ENCODE measurements around the gene MTRF1L.
"Not testable (repeated sequence)": the region's sequence is repeated elsewhere in the genome, so short reads cannot be mapped to it uniquely, and the experiment has no call there.

MTRF1L gene

DNA sequence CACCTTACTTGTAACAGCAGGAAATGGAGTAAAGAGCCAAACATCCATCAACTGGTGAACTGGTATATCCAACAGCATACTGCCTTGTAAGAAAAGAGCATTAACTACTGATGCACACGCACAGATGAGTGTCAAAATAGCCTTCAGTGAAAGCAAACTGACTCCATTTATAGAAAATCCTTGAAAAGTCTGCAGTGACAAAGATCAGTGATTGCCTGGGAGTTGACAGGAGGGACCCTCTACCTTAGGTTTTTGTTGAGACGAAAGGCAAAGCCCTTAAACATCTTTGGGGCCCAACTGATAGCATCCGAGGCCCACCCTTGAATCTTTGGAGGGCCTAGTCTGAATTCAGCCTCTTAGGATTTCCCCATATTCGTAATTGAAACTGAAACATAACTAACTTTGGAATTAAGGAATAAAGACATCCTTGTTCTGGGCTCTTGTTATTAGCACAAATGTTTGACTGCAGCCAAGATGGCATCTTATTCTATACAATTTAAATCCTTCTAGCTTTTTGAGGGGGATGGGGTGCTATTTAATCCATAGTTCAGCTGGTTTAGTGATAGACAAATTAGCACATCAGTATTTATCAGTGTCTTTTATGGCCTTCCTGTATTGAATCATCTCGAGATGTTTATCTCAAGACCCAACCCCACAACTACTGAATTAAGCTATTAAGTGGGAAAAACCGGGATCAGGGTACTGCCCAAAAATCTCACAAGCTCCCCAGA is 32.7 kb downstream of the MTRF1L start:
- Mint-ChIP-seq H3K27me3 (no peaks in the 10 kb centered on the region), H3K27ac (no peak overlapping the region), H3K36me3 (ENCODE audit: low read depth) (peaks cover 57% of the 10 kb centered on the region), H3K4me3 (no peak overlapping the region), H3K9me3 (peaks cover 21% of the 10 kb centered on the region), H3K4me1 (peaks cover 12% of the 10 kb centered on the region)
- no peak for ATAC-seq
- DNase-seq = no peak

DNA sequence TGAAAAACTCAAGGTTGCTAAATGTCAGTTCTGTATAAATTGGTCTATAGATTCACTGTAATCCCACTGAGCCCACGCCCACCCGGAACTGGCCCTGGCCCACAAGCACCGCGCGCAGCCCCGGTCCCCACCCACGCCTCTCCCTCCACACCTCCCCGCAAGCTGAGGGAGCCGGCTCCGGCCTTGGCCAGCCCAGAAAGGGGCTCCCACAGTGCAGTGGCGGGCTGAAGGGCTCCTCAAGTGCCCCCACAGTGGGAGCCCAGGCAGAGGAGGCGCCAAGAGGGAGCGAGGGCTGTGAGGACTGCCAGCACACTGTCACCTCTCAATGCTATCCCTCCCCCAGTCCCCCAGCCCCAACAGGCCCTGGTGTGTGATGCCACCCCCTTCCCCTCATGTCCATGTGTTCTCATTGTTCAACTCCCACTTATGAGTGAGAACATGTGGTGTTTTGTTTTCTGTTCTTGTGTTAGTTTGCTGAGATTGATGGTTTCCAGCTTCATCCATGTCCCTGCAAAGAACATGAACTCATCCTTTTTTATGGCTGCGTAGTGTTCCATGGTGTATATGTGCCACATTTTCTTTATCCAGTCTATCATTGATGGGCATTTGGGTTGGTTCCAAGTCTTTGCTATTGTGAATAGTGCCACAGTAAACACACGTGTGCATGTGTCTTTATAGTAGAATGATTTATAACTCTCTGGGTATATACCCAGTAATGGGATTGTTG is 36.2 kb downstream of the MTRF1L start:
- peaks cover 24% of the 10 kb centered on the region for H3K36me3 Mint-ChIP-seq (ENCODE audit: low read depth)

DNA sequence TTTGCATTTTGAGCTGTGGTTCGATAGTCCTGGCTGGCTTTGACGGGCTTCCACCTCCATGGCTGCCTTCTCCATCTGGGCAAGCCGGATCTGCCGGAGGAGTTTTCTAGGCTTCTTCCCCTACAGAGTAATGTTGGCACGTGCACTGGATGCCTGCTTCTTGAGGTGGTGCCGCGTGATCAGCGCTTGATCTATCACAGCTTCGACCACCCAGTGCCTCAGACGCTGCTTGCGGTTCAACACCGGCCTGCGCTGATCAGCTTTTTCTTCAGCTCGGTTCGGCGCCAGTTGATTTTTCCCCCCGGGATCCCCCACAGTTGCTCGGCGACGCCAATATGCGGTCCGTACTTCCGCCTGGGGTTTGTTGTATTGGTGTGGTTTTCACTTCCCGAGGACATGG is 43.2 kb downstream of the MTRF1L start:
- no peaks in the 10 kb centered on the region for H3K36me3 Mint-ChIP-seq (ENCODE audit: low read depth)
- H3K9me3 Mint-ChIP-seq = no peaks in the 10 kb centered on the region
- ATAC-seq = no peak

More for the DNA sequence above, 36.2 kb downstream of the MTRF1L start:
- H3K4me3 Mint-ChIP-seq, DNase-seq, ATAC-seq, H3K27ac Mint-ChIP-seq, H3K4me1 Mint-ChIP-seq, H3K27me3 Mint-ChIP-seq: not testable (repeated sequence)
- H3K9me3 Mint-ChIP-seq = peaks cover 19% of the 10 kb centered on the region

DNA sequence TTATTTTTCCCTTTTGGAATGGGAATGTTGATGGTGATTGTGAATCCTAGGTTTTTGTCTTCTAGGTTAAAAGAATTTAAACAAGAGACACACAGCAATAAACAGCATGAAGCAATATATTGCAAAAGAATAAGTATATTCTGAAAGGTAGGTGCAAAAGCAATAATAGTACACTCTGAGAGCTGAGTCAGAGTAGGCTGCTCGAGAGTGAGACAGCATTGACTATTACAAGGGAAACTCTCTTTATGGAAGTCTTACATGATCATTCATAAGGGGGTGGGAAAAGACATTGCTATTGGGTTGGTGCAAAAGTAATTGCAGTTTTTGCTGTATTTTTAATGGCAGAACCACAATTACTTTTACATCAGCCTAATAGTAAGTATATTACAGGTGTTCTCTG is 44.7 kb downstream of the MTRF1L start:
- H3K27me3 Mint-ChIP-seq = peaks cover 20% of the 10 kb centered on the region
- H3K27ac Mint-ChIP-seq = no peak overlapping the region
- H3K4me3 Mint-ChIP-seq = no peak overlapping the region
- H3K4me1 Mint-ChIP-seq = no peaks in the 10 kb centered on the region
- H3K9me3 Mint-ChIP-seq = no peaks in the 10 kb centered on the region
- no peak for ATAC-seq
- DNase-seq = no peak
- no peaks in the 10 kb centered on the region for H3K36me3 Mint-ChIP-seq (ENCODE audit: low read depth)

More for the DNA sequence above, 43.2 kb downstream of the MTRF1L start:
- no peak for DNase-seq
- H3K27me3 Mint-ChIP-seq = peaks cover 15% of the 10 kb centered on the region
- H3K4me1 Mint-ChIP-seq = no peaks in the 10 kb centered on the region
- no peak overlapping the region for H3K4me3 Mint-ChIP-seq
- H3K27ac Mint-ChIP-seq = no peak overlapping the region

DNA sequence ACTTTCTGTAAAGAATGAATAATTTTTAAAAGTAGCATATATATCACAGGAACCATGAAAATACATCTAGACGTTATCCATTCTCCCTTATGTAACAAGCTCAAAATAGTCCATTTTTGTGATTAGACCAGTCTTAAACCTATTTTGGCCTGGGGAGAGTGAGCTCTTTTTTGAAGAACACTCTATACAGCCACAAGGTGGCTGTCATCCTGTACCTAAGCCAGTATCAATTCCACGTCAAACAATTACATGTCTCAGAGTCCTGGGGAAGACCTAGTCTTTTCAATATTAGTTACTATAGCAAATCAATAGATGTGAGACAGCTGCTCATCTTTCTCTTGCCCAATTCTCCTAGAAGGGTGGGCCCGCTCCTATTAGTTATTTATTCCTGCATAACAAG is 48.1 kb downstream of the MTRF1L start:
- DNase-seq (no peak), ATAC-seq (no peak)
- H3K36me3 Mint-ChIP-seq (ENCODE audit: low read depth) = no peaks in the 10 kb centered on the region
- H3K4me1 Mint-ChIP-seq = peaks cover 7% of the 10 kb centered on the region
- no peak overlapping the region for H3K27ac Mint-ChIP-seq
- H3K9me3 Mint-ChIP-seq = no peaks in the 10 kb centered on the region
- no peak overlapping the region for H3K4me3 Mint-ChIP-seq
- H3K27me3 Mint-ChIP-seq = peaks cover 23% of the 10 kb centered on the region

DNA sequence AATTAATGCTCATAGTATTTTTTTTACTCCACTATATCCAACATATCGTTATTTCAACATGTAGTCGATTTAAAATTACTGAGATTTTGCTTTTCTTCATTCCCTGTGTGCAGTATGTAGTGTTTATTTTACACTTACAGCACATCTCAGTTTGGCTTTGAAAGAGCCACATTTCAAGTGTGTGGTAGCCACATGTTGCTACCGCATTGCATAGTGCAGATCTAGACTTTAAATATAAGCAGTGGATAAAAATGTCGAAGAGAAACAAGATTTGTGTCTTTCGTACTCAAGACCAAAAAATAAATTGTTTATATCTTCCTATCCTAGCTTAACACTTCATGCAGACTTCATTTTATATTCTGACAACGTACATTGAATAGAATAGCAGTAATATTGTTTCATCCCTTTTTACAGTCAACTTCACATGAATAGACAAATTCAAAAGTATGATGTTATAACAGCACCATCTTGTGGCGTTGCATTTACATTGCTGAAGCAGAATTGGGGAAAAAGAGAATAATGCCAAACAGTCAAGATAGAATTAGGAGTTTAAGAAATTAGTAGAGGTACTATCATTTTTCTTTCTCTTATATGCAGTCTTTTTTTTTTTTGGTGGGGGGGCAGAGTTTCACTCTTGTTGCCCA is 49.5 kb downstream of the MTRF1L start:
- Mint-ChIP-seq H3K36me3 (ENCODE audit: low read depth) (no peaks in the 10 kb centered on the region), H3K4me3 (no peak overlapping the region), H3K27ac (no peak overlapping the region), H3K27me3 (peaks cover 21% of the 10 kb centered on the region), H3K9me3 (no peaks in the 10 kb centered on the region), H3K4me1 (peaks cover 10% of the 10 kb centered on the region)
- no peak for DNase-seq
- no peak for ATAC-seq

DNA sequence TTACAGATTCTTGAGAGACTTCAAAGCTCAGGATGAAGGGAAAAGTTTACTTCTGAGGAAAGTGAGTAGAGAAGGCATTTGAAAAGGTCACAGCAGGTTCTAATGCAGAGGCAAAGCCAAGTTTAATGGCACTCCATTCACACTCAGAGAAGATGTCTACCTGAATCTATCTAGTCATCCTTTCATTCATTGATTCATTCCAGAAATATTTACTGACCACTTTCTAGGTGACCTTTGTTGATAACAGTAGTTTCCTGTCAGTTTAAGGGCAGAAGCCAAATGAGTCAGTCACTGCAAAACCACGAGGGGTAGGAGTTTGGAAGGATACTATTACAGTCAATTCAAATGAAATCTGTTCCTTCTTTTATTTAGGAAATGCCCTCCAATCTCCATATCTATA is 50.5 kb downstream of the MTRF1L start:
- Mint-ChIP-seq H3K4me3 (no peak overlapping the region), H3K36me3 (ENCODE audit: low read depth) (no peaks in the 10 kb centered on the region), H3K27me3 (peaks cover 21% of the 10 kb centered on the region), H3K4me1 (peaks cover 11% of the 10 kb centered on the region), H3K27ac (peak overlapping the region; percentile 43), H3K9me3 (no peaks in the 10 kb centered on the region)
- no peak for DNase-seq
- peak; percentile 71 for ATAC-seq

DNA sequence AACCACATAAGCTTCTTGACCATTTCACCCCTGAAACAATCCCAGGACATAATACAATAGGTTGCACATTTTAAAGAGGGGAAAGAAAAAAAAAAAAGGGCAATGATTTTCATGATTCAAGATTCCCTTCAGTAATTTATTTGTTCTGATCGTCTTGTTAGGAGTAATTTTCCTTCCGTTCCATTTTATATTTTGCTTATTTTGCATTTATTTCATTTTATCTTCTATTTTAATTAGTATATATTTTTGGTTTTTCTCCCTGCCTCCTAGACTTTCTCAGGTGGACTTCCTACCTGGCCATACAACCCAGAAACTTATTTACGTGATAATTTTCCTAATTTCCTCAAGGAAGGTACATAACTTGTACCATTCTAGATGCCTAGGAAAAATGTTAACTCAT is 52.3 kb downstream of the MTRF1L start:
- H3K27me3 Mint-ChIP-seq = peaks cover 21% of the 10 kb centered on the region
- H3K4me1 Mint-ChIP-seq = peaks cover 11% of the 10 kb centered on the region
- no peak overlapping the region for H3K4me3 Mint-ChIP-seq
- no peak overlapping the region for H3K27ac Mint-ChIP-seq
- ATAC-seq (no peak), DNase-seq (no peak)
- no peaks in the 10 kb centered on the region for H3K9me3 Mint-ChIP-seq
- no peaks in the 10 kb centered on the region for H3K36me3 Mint-ChIP-seq (ENCODE audit: low read depth)

DNA sequence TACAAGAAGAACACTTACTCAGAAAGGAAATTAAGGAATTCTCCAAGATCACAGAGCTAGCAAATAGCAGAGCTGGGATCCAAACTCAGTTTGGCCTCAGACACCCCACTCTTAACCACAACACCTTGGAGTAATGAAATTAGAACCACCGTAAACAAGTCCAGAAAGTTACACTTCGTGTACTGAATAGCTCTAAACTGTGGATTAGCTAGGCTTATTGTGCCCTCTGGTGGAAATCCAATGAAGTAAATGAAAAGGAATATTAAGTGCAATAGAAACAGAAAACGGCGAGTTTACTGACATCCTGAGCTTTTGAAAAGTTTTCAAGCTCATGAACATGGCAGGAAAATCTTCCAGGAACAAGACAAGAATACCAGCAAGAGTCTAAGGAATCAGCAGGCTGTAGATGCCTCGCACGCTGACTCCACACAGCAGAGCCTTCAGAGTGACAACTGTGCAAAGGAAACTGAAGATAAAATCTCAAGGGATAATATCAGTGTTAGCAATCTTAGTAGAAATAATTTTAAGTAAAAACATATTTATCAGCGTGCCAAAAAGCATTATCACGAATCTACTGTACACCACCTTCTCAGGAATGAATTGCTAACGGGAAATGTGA is 54.2 kb downstream of the MTRF1L start:
- no peaks in the 10 kb centered on the region for H3K36me3 Mint-ChIP-seq (ENCODE audit: low read depth)
- no peak overlapping the region for H3K27ac Mint-ChIP-seq
- no peaks in the 10 kb centered on the region for H3K9me3 Mint-ChIP-seq
- H3K4me1 Mint-ChIP-seq = peaks cover 11% of the 10 kb centered on the region
- peaks cover 19% of the 10 kb centered on the region for H3K27me3 Mint-ChIP-seq
- H3K4me3 Mint-ChIP-seq = no peak overlapping the region
- ATAC-seq (peak; percentile 39), DNase-seq (no peak)

DNA sequence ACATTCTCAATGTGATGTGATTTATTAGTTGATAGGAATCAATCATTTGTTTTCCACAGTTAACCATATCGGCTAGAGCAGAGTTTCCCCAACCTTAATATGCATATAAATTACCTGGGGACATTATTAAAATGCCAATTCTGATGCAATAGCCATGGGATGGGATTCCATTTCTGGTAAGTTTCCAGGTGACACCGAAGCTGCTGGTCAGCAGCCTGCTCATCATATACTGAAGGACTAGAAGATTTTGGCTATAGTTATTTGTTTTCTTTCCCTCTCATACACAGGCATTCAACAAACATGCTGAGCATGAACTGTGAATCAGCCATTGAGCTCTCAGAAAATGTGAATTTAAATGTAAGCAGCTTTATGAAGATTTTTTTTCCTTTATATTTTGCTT is 55.5 kb downstream of the MTRF1L start:
- Mint-ChIP-seq H3K27ac (no peak overlapping the region), H3K36me3 (ENCODE audit: low read depth) (no peaks in the 10 kb centered on the region), H3K4me1 (peaks cover 8% of the 10 kb centered on the region), H3K27me3 (peaks cover 11% of the 10 kb centered on the region), H3K4me3 (no peak overlapping the region), H3K9me3 (no peaks in the 10 kb centered on the region)
- DNase-seq (no peak), ATAC-seq (no peak)

DNA sequence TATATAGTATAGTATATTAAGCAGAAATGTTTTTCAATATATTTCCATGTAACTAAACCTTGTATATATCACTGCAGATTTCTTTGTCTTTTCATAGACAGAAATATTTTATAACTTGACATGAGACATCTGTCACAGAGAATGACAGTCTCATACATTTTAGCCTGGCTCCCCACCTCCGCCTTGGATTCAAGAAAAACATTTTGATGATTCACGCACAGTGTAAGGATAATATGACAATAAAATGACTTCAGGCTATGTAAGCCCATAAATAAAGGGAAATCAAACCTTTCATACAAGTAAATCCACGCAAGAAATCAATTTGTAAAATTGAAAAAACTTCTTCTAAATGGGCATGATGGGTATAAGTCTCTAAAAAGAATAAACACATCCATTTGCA is 56.0 kb downstream of the MTRF1L start:
- no peak for ATAC-seq
- H3K27me3 Mint-ChIP-seq = peaks cover 11% of the 10 kb centered on the region
- peaks cover 4% of the 10 kb centered on the region for H3K4me1 Mint-ChIP-seq
- no peak for DNase-seq
- H3K9me3 Mint-ChIP-seq = no peaks in the 10 kb centered on the region
- no peaks in the 10 kb centered on the region for H3K36me3 Mint-ChIP-seq (ENCODE audit: low read depth)
- no peak overlapping the region for H3K27ac Mint-ChIP-seq
- H3K4me3 Mint-ChIP-seq = no peak overlapping the region

DNA sequence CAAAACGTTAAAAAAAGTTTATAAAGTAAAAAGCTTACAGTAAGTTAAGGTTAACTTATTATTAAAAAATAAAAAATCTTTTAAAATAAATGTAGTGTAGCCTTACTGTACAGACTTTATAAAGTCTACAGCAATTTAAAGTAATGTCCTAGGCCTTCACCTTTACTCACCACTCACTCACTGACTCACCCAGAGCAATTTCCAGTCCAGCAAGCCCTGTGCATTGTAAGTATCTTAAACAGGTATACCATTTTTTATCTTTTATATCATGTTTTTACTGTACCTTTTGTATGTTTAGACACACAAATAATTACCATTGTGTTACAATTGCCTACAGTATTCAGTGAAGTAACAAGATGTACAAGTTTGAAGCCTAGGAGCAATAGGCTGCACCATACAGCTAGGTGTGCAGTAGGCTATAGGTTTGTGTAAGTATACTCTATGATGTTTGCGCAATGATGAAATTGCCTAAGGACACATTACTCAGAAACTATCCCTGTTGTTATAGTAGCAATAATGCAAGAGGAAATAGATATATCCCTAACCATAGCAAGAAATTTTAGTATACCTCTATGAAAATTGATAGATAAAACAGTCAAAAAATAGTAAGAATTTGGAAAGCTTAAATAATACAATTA is 59.1 kb downstream of the MTRF1L start:
- no peak overlapping the region for H3K27ac Mint-ChIP-seq
- peaks cover 8% of the 10 kb centered on the region for H3K27me3 Mint-ChIP-seq
- H3K4me1 Mint-ChIP-seq = peaks cover 3% of the 10 kb centered on the region
- no peak for ATAC-seq
- no peaks in the 10 kb centered on the region for H3K9me3 Mint-ChIP-seq
- no peak overlapping the region for H3K4me3 Mint-ChIP-seq
- H3K36me3 Mint-ChIP-seq (ENCODE audit: low read depth) = no peaks in the 10 kb centered on the region
- no peak for DNase-seq

DNA sequence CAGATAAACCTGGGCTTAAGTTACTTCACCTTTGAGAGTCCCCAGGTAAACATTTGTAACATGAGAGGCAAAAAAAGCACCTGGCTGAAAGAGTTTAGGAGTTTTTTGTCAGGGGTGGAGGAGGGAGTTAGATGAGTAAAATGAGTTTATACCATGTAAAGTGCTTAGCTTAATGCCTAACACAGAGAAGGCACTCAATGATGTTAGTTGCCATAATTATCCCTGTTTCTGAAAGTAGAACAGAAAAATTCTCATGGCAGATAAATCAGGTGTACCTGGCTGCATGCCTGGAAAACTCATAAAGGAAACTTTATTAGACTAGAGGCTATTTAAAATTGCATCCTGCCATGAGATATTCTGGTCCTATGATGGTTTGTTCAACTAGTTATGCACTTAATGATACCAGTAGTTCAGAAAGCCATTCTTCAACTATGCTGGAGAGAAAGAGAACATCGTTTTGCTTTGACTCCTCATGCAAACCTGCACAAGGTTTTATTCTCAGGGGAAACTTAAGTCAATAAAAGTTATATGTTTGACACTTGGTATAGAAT is 60.1 kb downstream of the MTRF1L start:
- no peak for ATAC-seq
- Mint-ChIP-seq H3K9me3 (no peaks in the 10 kb centered on the region), H3K4me3 (no peak overlapping the region), H3K36me3 (ENCODE audit: low read depth) (no peaks in the 10 kb centered on the region), H3K27me3 (peaks cover 10% of the 10 kb centered on the region), H3K27ac (no peak overlapping the region), H3K4me1 (no peaks in the 10 kb centered on the region)
- no peak for DNase-seq

DNA sequence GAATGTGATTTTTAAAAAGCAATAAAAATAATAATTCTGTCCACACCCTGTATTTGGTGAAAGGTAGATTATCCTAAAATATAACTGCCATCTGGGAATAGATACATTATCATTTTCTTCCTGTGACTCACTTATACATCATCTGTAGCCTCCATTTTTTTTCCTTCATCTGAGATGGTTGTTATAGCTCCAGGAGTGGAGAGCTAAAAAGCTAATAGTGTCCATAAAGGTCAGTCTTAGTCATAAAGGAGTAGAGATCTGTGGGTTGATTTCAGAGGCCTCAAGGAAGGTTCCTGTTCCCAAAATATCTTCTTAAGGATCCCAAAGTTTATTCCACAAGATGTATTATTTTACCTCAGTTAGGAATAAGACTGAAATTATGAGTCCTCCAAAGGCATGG is 60.8 kb downstream of the MTRF1L start:
- Mint-ChIP-seq H3K9me3 (no peaks in the 10 kb centered on the region), H3K27me3 (peaks cover 11% of the 10 kb centered on the region), H3K4me1 (no peaks in the 10 kb centered on the region), H3K36me3 (ENCODE audit: low read depth) (no peaks in the 10 kb centered on the region), H3K4me3 (no peak overlapping the region), H3K27ac (no peak overlapping the region)
- no peak for DNase-seq
- no peak for ATAC-seq
